Stromal cell of bone marrow (primary cell): Measurements from ENCODE around the gene FIGNL2.

ENCODE experiments used
- DNase-seq: peaks from one replicate; pipeline ENCODE4 v3.0.0-alpha.2; 2012; ENCODE audit warnings: low read depth

The FIGNL2 gene

DNA sequence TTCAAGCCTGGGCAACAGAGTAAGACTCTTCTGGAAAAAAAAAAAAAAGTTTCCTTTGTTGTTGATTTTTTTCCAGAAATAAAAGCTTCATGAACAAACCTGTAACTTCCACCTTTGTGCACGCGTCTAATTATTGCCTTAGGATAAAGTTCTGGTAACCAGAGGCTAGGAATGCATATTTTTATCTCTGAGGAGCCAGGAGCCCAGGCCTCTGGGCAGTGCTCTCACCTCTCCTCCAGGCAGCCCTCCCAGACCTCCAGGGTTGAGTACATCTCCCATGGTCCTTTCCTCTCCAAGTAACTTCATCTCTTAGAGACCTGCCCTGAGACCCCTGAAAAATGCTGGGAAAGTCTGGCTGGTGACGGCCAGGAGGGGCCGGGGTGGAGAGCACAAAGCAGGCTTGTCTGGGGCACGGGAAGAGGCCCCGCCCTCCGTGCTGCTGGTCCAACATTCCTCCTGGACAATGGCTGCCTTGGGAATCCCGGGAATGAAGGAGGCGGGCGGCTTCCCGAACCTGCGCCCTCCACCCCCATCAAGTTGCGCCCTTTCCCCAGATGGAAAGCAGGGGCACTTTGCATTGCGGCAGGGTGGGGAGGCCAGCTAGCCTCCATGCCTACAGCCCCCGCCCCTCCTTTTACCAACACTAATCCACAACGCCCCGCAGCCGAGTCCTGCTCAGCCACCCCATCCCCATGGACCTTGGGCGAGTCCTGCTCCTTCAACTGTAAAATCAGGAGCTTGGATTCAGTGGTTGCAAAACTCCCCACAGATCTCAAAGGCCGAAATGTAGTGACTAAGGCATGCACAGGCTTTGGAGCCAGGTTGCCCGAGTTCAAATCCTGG, 7.3 kb upstream of the FIGNL2 start:
- peak; percentile 32 for DNase-seq

GRCh38 chr12:51852404-51853137, 4.1 kb upstream of the FIGNL2 start:
- no peak for DNase-seq

GRCh38 chr12:51851413-51852124, 3.1 kb upstream of the FIGNL2 start:
- DNase-seq = no peak

DNA sequence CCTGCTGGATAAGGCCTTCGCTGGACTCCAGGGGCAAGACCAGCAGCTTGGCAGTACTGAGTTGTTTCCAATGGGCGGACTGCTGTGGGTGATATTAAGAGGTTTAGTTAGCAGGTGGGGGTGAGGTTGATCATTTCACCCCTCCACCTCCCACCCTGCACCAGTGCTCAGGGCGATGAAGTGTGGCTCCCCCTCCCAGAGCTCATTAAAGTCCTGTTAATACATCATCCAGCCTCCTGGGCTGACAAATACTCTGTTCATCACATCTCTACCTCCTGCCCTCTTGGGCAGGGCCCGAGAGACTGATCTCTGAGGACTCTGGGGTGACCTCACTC, 2.4 kb upstream of the FIGNL2 start:
- no peak for DNase-seq

- DNase-seq = no peak
These were observed 1.8 kb upstream of the FIGNL2 start for GRCh38 chr12:51850081-51850964.

DNA sequence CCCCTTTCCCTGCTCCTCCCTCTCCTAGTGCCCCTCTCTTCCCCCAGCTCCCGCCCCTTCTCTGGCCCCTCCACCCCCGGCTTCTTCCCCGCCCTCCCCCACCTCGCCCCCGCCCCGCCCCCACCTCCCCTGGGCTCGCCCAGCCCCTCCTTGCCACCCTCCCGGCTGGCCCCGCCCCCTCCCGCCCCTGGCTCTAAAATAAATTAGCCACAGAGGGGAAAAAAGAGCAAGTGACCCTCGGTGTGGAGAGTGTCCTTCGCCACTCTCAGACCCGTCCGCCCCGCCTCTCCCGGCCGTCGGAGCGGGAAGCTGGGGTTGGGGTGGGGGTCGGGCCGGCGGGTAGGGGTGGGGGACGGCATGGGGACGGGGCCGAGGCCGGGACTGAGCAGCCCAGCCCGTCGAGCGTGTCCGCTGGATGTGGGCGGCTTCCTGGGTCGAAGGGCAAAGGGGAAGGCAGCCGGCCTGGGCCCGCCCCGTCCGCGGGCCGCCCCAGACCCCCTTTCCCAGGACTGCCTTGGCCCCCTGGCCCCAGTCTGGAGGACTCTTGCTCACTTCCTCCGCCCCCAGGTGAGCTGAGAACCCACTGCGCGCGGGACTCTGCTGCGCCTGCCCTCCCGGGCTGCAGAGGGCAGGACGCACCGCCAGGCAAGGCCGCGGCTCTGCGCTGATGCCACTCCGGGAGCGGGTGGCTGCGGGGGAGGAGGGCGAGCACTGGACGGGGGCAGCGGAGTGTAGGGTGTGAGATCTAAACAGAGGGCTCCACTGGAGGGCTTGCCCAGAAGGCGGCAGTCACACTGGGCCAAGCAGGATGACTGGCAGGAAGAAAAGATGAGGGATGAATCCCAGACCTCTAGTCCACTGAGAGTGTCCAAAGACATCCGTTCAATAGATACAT, 570 bp upstream of the FIGNL2 start:
- no peak for DNase-seq

GRCh38 chr12:51847643-51848325, 734 bp downstream of the FIGNL2 start:
- DNase-seq = no peak

- DNase-seq = no peak
These were observed 1.4 kb downstream of the FIGNL2 start for GRCh38 chr12:51846911-51847642.

DNA sequence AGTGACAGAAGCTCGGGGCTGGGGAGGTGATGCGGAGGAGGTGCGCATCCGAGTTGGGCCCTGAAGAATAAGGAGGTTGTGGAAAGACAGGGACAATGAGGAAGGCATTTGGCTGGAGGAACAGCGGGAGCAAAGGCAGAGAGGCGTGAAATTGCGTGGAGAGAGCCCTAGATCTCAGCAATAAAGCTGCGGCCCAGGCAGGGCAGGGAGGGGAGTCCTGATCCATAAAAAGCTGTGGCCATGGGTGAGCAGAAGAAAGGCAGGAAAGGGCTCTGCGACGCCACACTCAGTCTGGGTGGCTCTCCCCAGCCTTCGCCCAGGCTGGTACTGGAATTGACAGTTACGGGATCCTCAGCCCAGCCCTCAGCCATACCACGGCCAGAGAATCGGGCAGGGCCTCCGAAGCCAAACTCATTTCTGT, 2.2 kb downstream of the FIGNL2 start:
- DNase-seq = no peak

DNA sequence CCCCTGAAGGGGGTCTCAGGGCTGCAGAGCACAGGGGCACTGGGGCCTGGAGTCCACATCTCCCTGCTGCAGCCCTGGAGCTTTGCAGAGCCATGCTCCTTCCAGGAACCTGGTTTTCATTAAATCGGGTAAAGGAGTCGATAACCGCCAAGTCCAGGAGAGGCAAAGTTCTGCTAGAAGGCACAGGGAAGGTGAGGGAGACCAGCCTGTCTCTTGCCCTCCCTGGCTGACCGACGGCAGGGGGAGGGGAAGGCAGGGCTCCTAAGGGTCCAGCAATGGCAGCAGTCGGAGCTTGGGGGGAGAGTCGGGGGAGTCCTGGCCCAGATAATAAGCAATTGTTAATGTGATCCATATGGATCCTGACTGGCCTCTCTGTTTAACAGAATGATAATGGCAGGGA, 3.0 kb downstream of the FIGNL2 start:
- DNase-seq = no peak

DNA sequence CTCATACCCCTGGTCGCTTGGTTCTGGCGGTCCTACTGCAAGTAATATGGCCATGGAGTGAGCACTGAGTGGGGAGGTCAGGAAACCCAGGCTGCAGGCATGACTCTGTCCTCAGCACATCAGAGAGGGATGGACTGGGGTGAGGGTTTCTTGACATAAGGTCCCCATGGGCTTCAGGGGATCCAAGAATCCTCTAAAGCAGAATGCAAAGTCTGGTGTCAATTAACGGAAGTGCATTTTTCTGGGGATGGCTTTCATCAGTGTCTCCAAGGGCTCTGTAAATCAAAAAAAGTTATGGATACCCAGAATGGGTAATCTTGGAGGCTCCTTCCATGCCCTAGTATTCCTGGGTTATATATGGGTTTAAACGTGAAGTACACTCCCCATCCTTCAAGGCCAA, 3.7 kb downstream of the FIGNL2 start:
- DNase-seq = no peak

- no peak for DNase-seq
These were observed 6.8 kb downstream of the FIGNL2 start for GRCh38 chr12:51841727-51842126.

DNA sequence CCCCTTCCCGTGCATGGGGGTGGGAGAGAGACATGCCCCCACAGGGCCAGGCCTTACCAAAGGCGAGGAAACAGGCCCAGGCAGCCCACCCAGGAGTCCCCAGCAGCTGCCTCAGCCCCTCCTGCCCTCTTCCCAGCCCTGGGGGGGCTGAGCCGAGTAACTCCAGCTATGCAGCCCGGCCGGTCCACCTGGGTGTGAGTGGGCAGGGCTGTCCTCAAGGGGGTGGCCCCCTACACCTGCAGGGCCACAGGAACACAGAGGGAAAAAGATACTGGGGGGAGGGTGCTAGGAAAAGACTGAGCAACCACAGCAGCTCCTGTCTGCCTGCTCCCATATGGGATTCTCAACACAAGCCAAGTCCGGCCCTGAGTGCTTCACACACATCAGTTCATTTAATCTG, 7.6 kb downstream of the FIGNL2 start:
- DNase-seq = no peak

- DNase-seq = no peak
These were observed 9.1 kb downstream of the FIGNL2 start for GRCh38 chr12:51839310-51839947.

GRCh38 chr12:51838762-51839161, 9.8 kb downstream of the FIGNL2 start:
- DNase-seq = no peak

- no peak for DNase-seq
These were observed 10.5 kb downstream of the FIGNL2 start for GRCh38 chr12:51838036-51838435.

- DNase-seq = no peak
These were observed 11.2 kb downstream of the FIGNL2 start for GRCh38 chr12:51837286-51837685.

DNA sequence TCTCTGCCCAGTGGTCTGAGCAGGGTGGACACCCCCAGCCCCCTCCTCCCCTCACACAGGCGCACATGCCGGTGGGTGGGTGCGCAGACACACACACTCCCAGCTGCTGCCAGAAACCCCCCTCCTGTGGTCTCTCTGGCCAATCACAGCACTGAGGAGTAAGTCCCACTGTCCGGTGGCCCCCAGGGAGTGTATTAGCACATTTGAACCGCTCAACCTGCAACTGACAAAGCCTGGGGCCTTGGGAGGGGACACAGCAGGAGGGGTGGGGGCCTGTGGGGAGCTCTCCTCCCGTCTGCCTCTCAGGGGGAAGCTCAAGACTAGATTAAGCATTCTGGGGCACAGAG, 11.7 kb downstream of the FIGNL2 start:
- DNase-seq = no peak
